H54 (cell line): Measurements from ENCODE around the gene RND2.
A peak's percentile ranks its signal among the peaks of the same experiment; 100 is the strongest.
"Not testable (repeated sequence)": the region's sequence is repeated elsewhere in the genome, so short reads cannot be mapped to it uniquely, and the experiment has no call there.

Experiments used
- DNase-seq: peaks from one replicate; pipeline ENCODE4 v3.0.0; 2011; ENCODE audit warnings: low spot score, mixed read lengths; ENCODE audit not compliant: insufficient read length
- FAIRE-seq: peaks from 3 replicates; lab custom pipeline; 2011; peaks lifted over from hg19 to GRCh38; lab: Jason Lieb, UNC
- POLR2A ChIP-seq: IDR thresholded peaks from 2 replicates; pipeline ENCODE4 v1.6.1; 2011; ENCODE audit warnings: low read depth, mild to moderate bottlenecking, low read length

The RND2 gene

GRCh38 chr17:42997390-42997983 is 27.5 kb upstream of the RND2 start:
- DNase-seq: no peak
- no peak for TF ChIP-seq POLR2A
- FAIRE-seq: no peak

DNA sequence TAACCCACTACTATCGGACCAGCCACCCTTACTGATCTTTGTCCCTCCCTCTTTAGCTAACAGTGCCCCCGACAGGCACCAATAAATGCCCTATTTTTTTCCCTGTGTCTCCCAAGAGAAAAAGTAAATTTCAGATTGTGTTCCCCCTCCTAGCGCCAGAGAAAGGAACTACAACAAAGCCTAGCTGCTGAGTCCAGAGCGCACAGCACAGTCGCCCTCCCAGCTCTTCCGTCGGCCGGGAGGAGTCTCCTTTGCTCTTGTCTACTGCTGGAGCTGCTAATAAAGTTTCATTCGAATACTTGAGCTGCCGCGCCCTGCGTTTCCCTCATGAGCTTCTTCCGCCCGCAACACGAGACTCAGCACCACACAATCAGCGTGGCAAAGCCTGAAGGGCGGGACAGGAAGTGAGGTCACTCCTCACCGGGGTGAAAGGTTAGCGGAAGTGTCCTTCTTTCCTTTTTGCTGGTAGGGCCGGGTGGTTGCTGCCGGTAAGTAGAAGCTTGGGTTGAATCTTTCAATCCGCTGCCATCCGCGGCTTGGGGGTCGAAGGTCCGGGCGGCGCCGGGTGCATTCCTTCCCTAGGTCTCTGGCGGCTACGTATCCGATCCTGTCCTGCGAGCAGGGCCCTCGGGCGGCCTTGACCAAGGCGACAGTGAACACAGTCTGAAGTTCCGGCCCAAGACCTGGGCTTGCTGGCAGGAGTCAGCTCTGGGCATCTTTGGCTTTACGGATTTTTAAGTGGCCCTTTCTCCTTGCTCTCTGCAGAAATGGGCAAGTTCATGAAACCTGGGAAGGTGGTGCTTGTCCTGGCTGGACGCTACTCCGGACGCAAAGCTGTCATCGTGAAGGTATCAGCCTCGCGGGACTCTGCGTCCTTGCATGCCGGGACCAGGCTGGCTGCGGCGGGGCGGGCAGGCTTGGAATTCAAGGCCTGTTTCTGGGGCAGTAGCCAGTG is 26.8 kb upstream of the RND2 start, which contains the start of gene RPL27:
RPL27 (plus strand) TSS at position 436 of the 955 bp plus-strand sequence; CDS start at position 768, 332 bp downstream.
- peak; percentile 77 for TF ChIP-seq POLR2A
- peak; percentile 77 for FAIRE-seq

DNA sequence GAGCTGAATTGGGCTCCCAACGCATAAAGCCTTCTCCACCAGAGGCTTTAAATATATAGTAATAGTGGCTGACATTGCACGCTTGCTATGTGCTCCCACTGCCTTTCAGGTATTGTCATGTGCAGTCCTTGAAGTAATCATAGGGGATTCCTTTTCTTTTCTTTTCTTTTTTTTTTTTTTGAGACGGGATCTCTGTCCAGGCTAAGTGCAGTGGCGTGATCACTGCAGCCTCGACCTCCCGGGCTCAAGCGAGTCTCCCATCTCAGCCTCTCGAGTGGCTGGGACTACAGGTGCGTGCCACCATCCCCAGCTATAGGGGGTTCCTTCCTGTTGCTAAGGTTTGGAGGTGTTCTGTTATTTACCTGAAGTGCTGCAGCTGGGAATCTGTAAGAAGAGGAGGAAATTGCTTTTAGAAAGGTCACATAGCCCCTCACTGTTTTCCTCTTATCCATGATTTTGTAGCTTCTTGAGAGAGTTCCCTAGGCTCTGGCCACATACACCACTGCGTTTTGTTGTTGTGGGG is 26.0 kb upstream of the RND2 start:
- FAIRE-seq (no peak), DNase-seq (no peak)
- no peak for TF ChIP-seq POLR2A

More for the DNA sequence above, 26.8 kb upstream of the RND2 start, which contains the start of gene RPL27:
- DNase-seq: peak; percentile 71

DNA sequence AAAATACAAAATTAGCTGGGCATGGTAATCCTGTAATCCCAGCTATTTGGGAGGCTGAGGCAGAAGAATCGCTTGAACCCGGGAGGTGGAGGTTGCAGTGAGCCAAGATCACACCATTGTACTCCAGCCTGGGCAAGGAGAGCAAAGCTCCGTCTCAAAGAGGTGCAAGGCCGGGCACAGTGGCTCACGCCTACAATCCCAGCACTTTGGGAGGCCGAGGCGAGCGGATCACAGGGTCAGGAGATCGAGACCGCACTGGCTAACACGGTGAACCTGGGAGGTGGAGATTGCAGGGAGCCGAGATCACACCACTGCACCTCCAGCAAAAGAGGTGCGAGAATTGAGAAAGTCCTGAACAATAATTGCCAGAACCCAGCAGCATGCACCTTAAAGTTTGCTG is 24.1 kb upstream of the RND2 start:
- not testable (repeated sequence) for FAIRE-seq, DNase-seq

- FAIRE-seq (no peak), DNase-seq (no peak)
Observed at GRCh38 chr17:43003542-43004172, 21.4 kb upstream of the RND2 start.

GRCh38 chr17:43006639-43007551 is 18.1 kb upstream of the RND2 start, which contains the start of gene IFI35:
TSS of gene IFI35 (plus strand) at chr17:43006784. CDS start at chr17:43006948, 164 bp downstream.
- no peak for FAIRE-seq

More at GRCh38 chr17:43003542-43004172, 21.4 kb upstream of the RND2 start:
- TF ChIP-seq POLR2A: no peak

DNA sequence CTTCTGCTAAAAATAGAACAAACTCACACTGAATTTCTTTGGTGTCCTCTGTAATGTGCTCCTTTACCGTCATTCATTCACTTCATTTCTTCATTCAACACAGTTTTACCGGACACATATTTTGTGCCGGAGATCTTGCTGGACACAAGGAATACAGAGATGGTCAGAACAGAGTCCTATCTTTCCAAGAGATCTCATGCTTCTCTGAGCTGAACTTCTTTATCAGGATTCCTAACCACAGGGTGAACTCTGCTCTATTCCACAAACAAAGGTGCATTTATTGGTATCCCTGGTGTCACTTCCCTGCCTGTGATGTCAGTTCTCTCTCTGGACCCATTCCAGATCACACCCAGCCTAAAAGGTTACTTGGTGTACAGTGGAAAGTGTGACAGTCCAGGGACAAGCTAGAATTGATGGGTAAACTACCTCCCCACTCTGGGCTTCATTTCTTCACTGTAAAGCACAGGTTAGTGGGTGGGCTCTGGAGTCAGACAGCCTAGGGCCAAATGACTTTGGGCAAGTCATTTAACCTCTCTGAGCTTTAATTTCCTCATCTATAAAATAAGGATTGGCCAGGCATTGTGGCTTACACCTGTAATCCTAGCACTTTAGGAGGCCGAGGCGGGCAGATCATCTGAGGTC is 14.2 kb upstream of the RND2 start:
- TF ChIP-seq POLR2A: no peak
- DNase-seq: no peak
- no peak for FAIRE-seq

More at GRCh38 chr17:43006639-43007551, 18.1 kb upstream of the RND2 start, which contains the start of gene IFI35:
- no peak for DNase-seq
- TF ChIP-seq POLR2A: peak; percentile 48

DNA sequence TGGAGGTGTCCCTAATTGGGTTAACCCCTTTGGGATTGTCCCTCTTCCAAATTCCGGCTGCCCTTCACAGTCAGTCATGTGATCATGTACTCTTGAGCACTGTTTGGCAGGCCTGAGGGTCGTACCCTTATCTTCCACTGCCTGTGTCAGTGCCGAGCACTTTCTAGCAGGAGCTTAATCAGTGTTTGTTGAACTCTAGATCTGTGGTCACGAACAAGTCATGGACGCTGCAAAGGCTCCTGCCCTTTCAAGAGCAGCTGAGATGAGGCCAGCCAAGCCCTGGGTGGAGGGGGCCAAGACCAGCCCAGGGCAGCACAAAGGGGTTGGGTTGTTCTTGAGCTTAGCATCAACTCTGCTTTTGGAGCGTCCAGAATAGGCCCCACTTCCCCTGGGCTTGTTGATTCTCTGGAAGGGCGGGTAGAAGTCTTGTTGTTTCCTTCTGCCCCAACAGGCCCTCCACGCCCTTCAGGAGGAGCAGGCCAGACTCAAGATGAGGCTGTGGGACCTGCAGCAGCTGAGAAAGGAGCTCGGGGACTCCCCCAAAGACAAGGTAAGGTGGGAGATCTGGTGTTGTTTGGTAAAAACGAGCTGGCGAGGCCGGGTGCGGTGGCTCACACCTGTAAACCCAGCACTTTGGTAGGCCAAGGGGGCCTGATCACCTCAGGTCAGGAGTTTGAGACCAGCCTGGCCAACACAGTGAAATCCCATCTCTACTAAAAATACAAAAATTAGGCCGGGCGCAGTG is 13.1 kb upstream of the RND2 start:
- no peak for TF ChIP-seq POLR2A
- FAIRE-seq: no peak
- no peak for DNase-seq

- no peak for FAIRE-seq
- TF ChIP-seq POLR2A: no peak
- no peak for DNase-seq
Observed at GRCh38 chr17:43013296-43013695, 11.7 kb upstream of the RND2 start.

DNA sequence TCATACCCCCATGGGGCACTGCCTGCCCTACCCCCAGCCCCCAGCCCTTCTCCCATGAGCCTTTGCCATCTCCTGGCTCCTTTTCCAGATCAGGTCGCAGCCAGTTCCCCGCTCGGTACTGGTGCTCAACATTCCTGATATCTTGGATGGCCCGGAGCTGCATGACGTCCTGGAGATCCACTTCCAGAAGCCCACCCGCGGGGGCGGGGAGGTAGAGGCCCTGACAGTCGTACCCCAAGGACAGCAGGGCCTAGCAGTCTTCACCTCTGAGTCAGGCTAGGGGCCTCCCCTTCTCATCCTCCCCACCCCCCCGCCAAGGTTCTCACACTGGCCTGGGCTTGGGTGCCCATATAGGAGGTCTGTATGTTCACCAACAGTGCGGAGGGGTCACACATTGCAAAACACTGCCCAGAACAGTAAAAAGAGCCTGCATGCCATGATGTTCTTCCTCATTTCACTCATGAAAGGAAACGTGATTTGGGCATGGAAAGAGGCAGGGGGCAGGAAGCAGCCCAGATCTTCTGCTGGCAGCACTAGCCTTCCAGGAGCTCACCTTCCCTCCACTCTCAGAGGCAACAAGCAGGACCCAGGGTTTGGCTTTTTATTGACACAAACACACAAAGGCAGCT is 10.9 kb upstream of the RND2 start:
- TF ChIP-seq POLR2A: no peak
- DNase-seq (no peak), FAIRE-seq (no peak)

GRCh38 chr17:43014649-43015542 is 10.1 kb upstream of the RND2 start:
- FAIRE-seq (no peak), DNase-seq (no peak)
- no peak for TF ChIP-seq POLR2A
